Measurements from ENCODE around the gene CACNB1. TPM values are rescaled to one million over a fixed set of nuclear protein-coding genes. Genes with fewer than 3 reads are reported as not detected.

Gene CACNB1
- total RNA-seq, 1 experiment from 2014 or later = 20.0 TPM

- H2BK120ac ChIP-seq (ENCODE audit: low read depth, low read length, poor library complexity, severe bottlenecking) = no peak overlapping the region
- no peak overlapping the region for H3K18ac ChIP-seq (ENCODE audit: insufficient read length, low read depth, low read length)
- H3K23me2 ChIP-seq (ENCODE audit: insufficient read length, low read depth, low read length, poor library complexity, severe bottlenecking) = peaks cover 17% of the 10 kb centered on the region
- no peak overlapping the region for H3K27ac Mint-ChIP-seq
- H4K91ac ChIP-seq (ENCODE audit: insufficient read length, low read depth, low read length) = no peak overlapping the region
- H3K9me3 Mint-ChIP-seq = peaks cover 6 to 9% of the 10 kb centered on the region in 2 experiments; a peak in 3 of 5 replicates
- no peak for TF ChIP-seq CTCF (conservative IDR thresholded peaks at IDR 0.05)
- H3K4ac ChIP-seq (ENCODE audit: low read depth, low read length) = no peak overlapping the region
- H4K5ac ChIP-seq (ENCODE audit: insufficient read length, low read depth, low read length) = no peak overlapping the region
- no peak overlapping the region for H2BK20ac ChIP-seq (ENCODE audit: low read depth, low read length, poor library complexity, severe bottlenecking)
- H3K36me3 Mint-ChIP-seq (ENCODE audit: insufficient read depth in 1 of 3, low read depth in 3 of 3) = peaks cover 0 to 5% (median 0%) of the 10 kb centered on the region in 3 experiments; a peak in 1 of 7 replicates
- no peaks in the 10 kb centered on the region for H3K79me1 ChIP-seq (ENCODE audit: insufficient read depth, low read depth, low read length, poor library complexity, severe bottlenecking)
- no peak overlapping the region for H3T11ph ChIP-seq (ENCODE audit: low read length)
- DNase-seq = no peak
- H3K56ac ChIP-seq (ENCODE audit: insufficient read length, low read depth, low read length) = no peak overlapping the region
- H3K4me3 Mint-ChIP-seq = peak overlapping the region; percentile 63 to 94
- H2AK5ac ChIP-seq (ENCODE audit: insufficient read length, low read length) = no peak overlapping the region
- H3K9ac ChIP-seq (ENCODE audit: extremely low read depth, insufficient read length, low read length) = no peak overlapping the region
- no peak overlapping the region for H2BK15ac ChIP-seq (ENCODE audit: low read depth, low read length)
- H3K27me3 Mint-ChIP-seq (ENCODE audit: low read depth) = peaks cover 28% of the 10 kb centered on the region
- H4K8ac ChIP-seq (replicated peaks; ENCODE audit: insufficient read length, low read depth, low read length) = no peak overlapping the region
- H3K27me3 ChIP-seq (ENCODE audit: insufficient read depth, low read length) = peaks cover 3% of the 10 kb centered on the region; the same call in 1 of the 2 replicates
- no peak overlapping the region for H2BK12ac ChIP-seq (ENCODE audit: insufficient read length, low read depth, low read length)
- H3K23ac ChIP-seq (ENCODE audit: insufficient read length, low read depth, low read length) = no peak overlapping the region
- H3K4me1 Mint-ChIP-seq = peaks cover 12 to 28% of the 10 kb centered on the region in 2 experiments
- no peaks in the 10 kb centered on the region for H4K20me1 ChIP-seq (ENCODE audit: control insufficient read depth, insufficient read depth, insufficient read length)
- H3K79me2 ChIP-seq (ENCODE audit: insufficient read depth, low read length) = no peaks in the 10 kb centered on the region
- H2BK5ac ChIP-seq (ENCODE audit: insufficient read length, low read length) = no peak overlapping the region
- no peak overlapping the region for H3K4me2 ChIP-seq (ENCODE audit: insufficient read depth, insufficient read length, low read length)
- H3K9me3 ChIP-seq (ENCODE audit: control insufficient read depth, low read depth, low read length) = no peaks in the 10 kb centered on the region
- no peak overlapping the region for H3K27ac ChIP-seq (ENCODE audit: insufficient read length, low read depth, low read length)
- no peaks in the 10 kb centered on the region for H3K4me1 ChIP-seq (ENCODE audit: insufficient read depth, low read length)
- H3K14ac ChIP-seq (ENCODE audit: insufficient read depth, low read length) = no peak overlapping the region
- no CpG with 5 or more reads among the region's 2 CpGs for WGBS (ENCODE audit: extremely low coverage, insufficient read length, low lambda C conversion rate)
- H2AFZ ChIP-seq (ENCODE audit: low read length) = no peak overlapping the region
These were observed 41.8 kb downstream of the CACNB1 start for GRCh38 chr17:39155654-39156053.

Data from H9 (cell line).